ENCODE data around the gene MPO.

- TF ChIP-seq CTCF (IDR thresholded peaks at IDR 0.05) (no peak), POLR2A (IDR thresholded peaks at IDR 0.05) (no peak)
Measured at GRCh38 chr17:58281511-58282011, 826 bp upstream of the MPO start.
